NCI-H226 (cell line): ENCODE measurements around the gene FAM234B.
"Not testable (repeated sequence)": the region's sequence is repeated elsewhere in the genome, so short reads cannot be mapped to it uniquely, and the experiment has no call there.

Source experiments
- DNase-seq: peaks from one replicate; pipeline ENCODE4 v3.0.0-alpha.2; 2015

The FAM234B gene

GRCh38 chr12:13024531-13024916 lies 19.7 kb upstream of the FAM234B start:
- DNase-seq, result no peak

DNA sequence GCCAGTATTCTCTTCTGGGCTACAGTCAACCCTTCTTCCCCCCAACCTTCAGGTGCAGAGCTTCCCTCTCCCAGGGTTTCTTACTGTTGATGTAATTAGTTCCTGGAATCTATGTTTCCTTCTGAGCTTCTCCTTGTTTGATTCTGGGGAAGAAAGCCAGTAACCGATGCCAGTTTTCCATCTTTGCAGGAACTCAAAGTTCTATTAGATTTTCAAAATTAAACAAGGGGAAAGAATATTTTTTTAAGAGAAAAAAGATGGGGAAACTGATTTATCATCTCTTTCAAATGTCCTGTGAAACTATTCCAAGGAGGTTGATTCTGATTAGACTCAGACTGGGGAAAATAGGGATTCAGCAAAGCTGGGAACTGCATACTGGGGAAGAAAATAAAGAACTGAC lies 17.9 kb upstream of the FAM234B start:
- no peak for DNase-seq

DNA sequence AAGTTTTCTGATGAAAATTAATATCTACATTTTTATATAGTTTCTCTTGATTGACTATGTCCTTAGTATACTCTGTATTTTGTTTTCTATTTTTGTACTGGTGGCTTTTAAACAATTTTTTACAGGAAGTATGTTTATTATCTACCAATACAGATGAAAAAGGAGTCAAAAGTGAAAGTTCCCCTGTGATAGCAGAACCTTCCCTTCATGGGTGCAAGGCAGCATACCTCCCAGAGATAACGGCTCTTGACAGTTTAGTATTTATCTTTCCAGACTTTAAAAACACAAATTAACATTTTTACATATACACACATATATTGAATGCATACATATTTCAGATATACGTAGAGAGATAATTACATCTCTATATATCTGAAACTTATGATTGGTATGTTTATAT lies 17.1 kb upstream of the FAM234B start:
- DNase-seq, result no peak

DNA sequence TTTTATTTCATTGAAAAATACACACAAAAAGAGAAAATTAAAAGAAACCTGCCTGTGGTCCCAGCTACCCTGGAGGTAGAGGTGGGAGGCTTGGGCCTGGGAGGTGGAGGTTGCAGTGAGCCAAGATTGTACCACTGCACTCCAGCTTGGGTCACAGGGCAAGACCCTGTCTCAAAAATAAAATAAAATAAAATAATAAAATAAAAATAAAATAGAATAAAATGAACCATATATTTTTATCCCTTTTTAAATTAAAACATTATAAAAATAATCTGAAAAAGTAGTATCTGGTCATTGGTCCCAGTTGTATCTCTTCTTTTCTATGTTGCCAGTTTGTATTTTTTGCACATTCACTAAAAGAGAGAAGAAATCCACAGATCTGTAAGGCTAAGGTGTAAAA lies 16.7 kb upstream of the FAM234B start:
- no peak for DNase-seq

DNA sequence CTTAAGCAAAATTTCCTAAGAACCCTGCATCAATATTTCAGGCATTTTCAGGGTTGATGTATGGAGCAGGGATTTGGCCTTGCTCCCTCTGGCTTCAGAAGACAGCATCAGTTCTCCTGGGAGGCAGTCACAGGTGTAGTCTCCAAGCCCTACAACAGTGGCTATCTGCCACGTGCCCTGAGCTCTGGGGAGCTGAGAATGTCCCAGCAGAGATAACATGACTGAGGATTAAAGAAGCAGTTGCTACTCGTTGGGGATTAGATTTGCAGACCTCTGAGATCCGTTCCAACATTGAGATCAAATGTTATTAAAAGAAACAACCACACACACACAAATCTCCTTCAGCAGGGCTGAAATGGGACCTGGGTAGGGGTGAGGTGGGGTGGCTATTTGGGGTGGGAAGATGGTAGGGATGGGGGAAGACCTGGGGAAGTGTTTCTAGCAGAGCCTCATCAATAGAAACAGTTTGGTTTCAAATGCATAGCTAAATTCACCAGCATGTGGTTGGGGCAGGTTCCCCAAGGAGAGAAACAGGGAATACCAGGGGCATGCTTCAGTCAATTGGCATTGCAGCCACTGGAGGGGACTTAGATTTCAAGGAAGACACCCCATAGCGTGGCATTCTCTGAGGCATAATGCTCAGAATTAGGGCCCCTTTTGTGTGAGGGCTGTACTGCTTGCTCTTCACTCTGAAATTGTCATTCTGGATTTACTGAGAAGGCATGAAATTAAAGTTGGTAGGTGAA lies 15.2 kb upstream of the FAM234B start:
- no peak for DNase-seq

DNA sequence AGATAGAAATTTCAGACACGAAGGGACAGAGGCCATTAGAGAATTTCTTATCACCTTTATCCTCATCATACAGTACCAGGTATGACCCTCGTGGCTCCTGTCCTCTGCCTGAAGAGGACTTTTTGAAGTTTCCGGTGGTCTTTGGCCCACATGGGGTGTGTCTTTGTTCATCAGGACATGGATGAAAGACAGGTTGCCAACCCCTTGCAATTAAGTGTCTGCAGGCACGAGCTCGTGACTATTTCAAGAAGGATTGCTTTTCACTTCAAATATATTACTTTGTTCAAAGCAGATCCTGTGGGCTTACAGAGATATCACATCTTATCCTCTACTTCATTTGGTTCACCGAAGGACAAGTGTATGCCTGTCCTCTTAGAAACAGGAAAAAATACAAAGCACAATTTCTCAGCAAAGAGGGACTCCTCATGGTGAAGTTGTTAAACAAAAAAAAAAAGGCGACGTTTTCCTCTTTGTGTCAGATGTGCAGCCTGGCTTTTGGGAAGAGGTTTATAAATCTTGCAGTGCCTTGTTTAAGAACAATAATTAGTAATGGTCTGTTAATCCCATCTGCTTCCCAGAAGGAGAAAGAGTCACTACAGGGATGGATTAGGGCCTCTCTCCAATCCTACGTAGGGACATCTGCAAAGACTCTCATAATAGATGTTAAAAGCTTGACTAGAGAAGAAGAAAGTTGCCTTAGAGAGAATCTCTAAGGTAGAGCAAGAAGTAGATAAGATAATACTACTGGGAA lies 13.5 kb upstream of the FAM234B start:
- DNase-seq, result no peak

DNA sequence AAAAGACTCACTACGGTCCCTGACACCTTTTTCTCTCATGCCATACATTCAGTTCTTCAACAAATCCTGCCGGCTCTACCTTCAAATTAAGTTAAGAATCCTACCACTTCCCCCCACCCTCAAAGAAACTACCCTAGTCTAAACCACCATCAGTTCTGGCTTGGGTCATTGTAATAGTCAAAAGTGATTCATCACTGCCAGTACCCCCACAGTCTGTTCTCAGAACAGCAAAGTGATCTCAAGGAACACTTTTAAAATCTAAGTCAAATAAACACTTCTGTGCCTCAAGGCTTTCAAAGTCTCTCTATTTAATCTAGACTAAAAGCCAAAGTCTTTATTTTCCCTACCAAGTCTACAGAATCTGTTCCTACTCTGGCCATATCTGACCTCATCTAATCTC lies 12.0 kb upstream of the FAM234B start:
- no peak for DNase-seq

GRCh38 chr12:13033476-13033875 lies 10.7 kb upstream of the FAM234B start:
- DNase-seq, result no peak

- not testable (repeated sequence) for DNase-seq
Observed at GRCh38 chr12:13035335-13035734, 8.8 kb upstream of the FAM234B start.

GRCh38 chr12:13036881-13037280 lies 7.3 kb upstream of the FAM234B start:
- no peak for DNase-seq

DNA sequence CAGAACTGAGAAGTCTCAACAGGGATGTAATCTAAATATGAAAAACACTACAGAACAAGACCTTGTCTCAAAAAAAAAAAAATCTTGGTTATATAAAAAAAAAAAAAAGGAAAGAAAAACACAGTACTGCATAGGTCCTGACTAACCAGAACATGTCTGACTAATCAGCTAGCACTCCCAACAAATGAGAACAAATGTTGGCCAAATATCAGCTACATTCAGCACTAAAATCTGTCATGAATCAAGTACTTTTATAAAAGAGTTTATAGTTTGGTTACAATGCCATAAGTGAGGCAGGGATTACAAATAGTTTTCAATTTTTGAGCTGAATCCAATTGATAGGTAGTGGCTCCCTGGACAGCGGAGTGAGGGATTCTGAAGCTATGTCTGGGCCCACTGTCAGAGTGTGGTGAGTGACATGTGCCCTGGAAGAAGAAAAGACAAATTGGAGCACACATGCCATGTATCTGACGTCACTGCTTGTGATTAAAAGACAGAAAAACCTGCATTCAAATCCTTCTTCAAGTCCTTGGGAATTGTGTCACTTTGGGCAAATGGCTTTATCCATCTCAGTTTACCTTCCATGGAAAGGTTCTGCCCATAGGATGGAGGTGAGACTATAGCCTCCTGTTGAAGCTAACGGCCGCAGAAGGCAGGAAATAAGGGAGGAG lies 5.6 kb upstream of the FAM234B start:
- no peak for DNase-seq

GRCh38 chr12:13039328-13039956 lies 4.7 kb upstream of the FAM234B start:
- no peak for DNase-seq

GRCh38 chr12:13041224-13041623 lies 3.0 kb upstream of the FAM234B start:
- DNase-seq, result no peak

DNA sequence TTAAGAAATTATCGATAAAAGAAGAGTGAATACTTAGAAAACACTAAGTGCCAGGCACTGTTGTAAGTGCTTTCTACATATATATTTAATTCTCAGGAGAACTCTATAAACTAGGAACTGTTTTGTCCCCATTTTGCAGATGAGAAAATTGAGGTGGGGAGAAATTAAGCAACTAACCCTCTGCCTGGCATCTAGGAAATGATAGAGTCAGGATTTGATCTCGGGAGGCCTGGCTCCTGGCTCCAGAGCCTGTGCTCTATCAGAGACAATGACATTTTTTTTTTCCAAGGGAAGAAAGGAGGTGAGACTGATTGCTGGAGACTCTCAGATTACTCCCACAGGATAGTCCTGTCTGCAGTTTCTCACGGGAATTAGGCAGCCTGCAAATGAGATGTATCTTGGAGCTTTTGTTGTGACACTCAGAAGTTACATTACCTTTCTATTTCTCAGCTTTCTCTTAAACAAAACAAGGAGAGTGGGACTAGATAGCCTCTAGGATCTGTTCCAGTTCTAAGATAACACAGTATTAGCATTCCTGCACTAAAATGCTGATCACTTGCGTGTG lies 1.4 kb upstream of the FAM234B start:
- no peak for DNase-seq

DNA sequence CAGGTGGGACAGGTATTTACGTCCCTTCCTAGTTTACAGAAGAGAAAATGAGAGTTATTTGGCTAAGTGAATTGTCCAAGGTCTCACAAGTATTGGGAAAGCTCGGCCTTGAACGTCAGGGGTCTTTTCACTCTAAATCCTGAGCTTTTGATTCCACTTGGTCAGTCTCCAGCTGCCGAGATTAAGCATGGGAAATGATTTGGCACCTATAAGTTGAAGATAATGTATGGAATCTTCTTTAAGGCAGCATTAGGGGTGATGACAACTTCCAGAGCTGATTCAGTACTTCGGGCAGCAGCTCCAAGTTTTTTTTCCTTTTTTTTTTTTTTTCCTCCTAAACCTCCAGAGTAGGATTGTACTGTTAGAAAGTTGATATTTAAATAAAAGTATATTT lies 722 bp downstream of the FAM234B start:
- DNase-seq, result no peak

DNA sequence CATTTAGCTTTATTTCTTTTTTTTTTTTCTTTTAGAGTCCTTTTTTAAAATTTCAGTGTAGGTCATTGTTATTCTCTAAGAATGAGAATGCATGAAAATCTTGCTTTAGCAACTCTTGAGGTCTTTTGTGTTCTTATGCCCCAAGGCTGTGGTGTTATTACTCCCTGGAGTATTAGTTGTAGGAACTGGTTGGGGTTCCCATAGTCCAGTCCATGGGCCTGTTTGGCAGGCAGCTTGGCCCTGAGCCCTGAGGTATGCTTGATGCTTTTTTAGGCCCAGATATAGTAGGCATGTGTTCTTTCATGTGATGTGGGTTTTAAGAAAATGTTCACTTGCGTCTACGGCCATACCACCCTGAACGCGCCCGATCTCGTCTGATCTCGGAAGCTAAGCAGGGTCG lies 1.6 kb downstream of the FAM234B start:
- DNase-seq, result no peak

DNA sequence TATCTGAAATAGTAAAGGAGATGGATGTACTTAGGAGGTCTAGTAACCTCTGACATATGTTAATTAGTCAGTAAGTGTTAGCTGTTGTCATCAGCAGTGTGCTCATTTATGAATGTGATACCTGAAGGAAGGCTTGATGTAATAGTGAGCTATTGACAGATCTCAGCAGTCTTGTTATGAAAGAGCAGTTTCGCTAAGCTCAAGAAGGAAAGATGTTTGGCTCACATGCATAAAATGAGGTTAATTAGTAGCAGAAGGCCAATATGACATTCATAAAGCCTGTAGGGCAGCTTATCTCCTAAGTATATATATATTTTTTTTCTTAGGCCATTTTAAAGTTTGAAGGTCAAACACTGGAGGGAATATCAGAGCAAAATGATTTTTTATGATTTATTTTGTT lies 2.8 kb downstream of the FAM234B start:
- no peak for DNase-seq

DNA sequence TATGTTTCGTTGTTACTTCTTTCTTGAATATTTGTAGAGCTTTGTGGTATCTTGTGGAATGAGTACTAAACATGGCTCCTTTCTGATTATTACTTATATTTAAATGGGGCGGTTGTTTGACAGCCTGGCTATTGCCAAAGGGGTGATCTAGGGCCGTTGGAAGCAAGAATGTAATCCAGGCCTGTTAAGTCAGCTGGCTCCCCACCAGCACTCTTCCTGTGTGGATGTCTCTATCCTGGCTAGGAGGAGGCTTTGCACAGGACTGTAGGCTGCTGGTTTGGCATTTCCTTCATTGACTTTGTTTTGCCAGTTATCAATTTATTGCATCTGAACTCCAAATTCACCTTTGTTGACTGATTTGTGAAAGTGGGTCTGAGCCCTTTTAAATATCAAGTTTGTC lies 5.6 kb downstream of the FAM234B start:
- DNase-seq, result peak; percentile 28

DNA sequence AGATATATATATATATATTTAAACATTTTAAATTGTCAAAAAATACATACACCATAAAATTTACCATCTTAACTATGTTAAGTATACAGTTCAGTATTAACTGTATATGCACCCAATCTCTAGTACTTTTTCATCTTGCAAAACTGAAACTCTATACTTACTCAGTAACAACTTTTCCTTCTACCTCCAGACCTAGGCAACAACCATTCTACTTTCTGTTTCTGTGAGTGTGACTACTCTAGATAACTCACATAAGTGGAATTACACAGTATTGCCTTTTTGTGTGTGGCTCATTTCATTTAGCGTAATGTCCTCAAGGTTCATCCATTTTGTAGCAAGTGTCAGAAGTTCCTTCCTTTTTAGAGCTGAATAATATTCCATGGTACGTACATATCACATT lies 8.2 kb downstream of the FAM234B start:
- DNase-seq, result no peak

GRCh38 chr12:13053617-13054016 lies 9.4 kb downstream of the FAM234B start:
- peak; percentile 19 for DNase-seq

GRCh38 chr12:13060581-13060980 lies 16.4 kb downstream of the FAM234B start:
- no peak for DNase-seq

DNA sequence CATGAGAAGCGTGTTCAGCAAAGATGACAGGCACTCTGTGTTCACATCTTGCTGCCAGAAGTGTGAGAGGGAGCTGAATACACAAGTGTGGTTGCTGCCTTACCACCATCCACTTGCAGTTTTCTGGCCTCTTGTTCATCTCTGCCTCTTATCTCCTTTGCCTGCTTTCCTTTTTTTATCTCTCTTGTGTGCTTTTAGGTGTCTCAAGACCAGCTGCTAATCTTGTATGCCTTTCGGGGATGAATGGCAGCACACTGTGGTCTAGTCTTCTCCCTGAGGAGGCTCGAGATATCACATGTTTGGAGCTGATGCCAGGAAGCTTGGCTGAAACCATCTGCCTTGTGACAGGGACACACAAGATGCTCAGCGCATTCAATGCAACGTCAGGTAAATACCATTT lies 17.2 kb downstream of the FAM234B start:
- DNase-seq, result no peak

DNA sequence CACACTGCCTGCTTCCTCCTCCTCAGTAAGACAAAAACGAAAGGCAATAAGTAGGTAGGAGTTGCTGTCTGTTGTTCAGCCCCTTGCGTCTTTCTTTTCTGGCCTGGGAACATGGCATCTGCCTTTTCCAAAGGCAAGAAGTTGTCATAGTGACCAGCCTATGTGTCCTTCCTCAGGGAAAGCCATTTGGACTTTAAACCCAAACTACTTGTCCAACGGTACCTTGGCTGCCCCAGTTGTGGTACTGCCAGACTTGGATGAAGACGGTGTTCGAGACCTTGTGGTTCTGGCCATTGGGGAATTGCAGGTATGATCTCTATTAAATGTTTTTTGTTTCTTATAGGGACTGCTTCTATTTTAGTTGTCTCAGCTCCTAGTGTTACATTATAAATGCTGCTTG lies 18.5 kb downstream of the FAM234B start:
- no peak for DNase-seq
